ENCODE measurements around the gene TTC12. TPM values are rescaled to one million over a fixed set of nuclear protein-coding genes. Genes with fewer than 3 reads are reported as not detected.

TTC12 gene
- total and polyA plus RNA-seq, 2 of the 4 experiments (the other 2 are of a cell fraction) = 10.0 to 14.7 TPM

DNA sequence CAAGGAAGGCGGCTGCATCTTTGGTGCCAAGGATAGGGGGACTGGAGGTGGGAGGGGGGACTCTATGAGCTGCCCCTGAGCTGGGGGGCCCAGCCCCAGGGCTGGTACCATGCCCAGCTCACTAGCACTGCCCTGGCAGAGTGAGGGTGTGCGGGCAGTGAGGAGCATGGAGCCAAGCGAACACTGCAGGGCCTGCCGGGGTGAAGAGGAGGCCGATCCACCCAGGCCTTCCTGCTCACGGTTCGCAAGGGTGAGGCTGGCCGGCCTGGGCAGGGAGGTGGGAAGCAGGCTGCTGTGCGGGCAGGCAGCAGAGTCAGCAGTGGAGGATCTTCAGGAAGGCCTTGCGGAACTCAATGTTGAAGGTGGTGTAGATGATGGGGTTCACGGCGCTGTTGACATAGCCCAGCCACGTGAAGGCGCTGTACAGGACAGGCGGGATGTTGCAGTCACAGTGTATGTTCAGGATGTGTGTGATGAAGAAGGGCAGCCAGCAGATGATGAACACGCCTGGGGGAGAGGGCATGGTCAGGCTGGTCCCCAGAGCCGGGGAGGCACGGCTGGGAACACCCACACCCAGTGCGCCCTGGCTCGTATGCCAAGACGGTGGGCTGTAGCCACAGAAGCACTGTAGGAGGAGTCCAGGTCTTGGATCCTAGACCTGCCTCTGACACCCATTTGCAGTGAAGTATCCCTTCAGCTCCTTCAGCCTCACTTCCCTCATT lies 96.2 kb downstream of the TTC12 start:
- intact Hi-C loops (cut with micrococcal nuclease) = no loop called here
- H4K20me1 ChIP-seq (ENCODE audit: insufficient read depth, low read length) = no peaks in the 10 kb centered on the region
- ChIA-PET CTCF (no interaction called here), POLR2A (ENCODE audit: unreplicated experiment) (no interaction called here)
- no peak overlapping the region for H2AFZ ChIP-seq (replicated peaks; ENCODE audit: low read length, poor library complexity)
- no peak for DNase-seq
- 90% methylated on average over 7 of the region's 21 CpGs; no CpG with 5 or more reads in 1 of the 2 experiments for WGBS, 2 experiments (ENCODE audit: extremely low coverage in 2 of 2, insufficient read length in 1 of 2)
- H3K9me3 ChIP-seq (ENCODE audit: control insufficient read depth, insufficient read depth, low read length) = no peaks in the 10 kb centered on the region
- H3K4ac ChIP-seq (ENCODE audit: low read depth, low read length) = no peak overlapping the region
- no peak overlapping the region for H2BK5ac ChIP-seq (ENCODE audit: low read depth, low read length, poor library complexity, severe bottlenecking)
- TF ChIP-seq MAZ (IDR thresholded peaks at IDR 0.05; ENCODE audit: borderline replicate concordance, low read depth, low read length) (no peak), BHLHE40 (IDR thresholded peaks at IDR 0.05; ENCODE audit: low read depth, low read length) (no peak), SMC3 (IDR thresholded peaks at IDR 0.05; ENCODE audit: low read depth, low read length) (no peak), MXI1 (IDR thresholded peaks at IDR 0.05; ENCODE audit: borderline replicate concordance, low read depth, low read length) (no peak), CHD1 (IDR thresholded peaks at IDR 0.05; ENCODE audit: low read depth, low read length) (no peak), POLR2A (IDR thresholded peaks at IDR 0.05; ENCODE audit: low read depth, low read length) (no peak), RFX5 (IDR thresholded peaks at IDR 0.05; ENCODE audit: low read depth, low read length) (no peak), MAFK (IDR thresholded peaks at IDR 0.05; ENCODE audit: low read depth, low read length) (no peak), CTCF (conservative IDR thresholded peaks at IDR 0.05; ENCODE audit: low read depth, low read length) (no peak), CEBPB (IDR thresholded peaks at IDR 0.05; ENCODE audit: low read depth, low read length) (no peak), NFE2L2 (IDR thresholded peaks at IDR 0.05; ENCODE audit: low read depth, low read length) (no peak)
- TF ChIP-seq, protein P1, sequence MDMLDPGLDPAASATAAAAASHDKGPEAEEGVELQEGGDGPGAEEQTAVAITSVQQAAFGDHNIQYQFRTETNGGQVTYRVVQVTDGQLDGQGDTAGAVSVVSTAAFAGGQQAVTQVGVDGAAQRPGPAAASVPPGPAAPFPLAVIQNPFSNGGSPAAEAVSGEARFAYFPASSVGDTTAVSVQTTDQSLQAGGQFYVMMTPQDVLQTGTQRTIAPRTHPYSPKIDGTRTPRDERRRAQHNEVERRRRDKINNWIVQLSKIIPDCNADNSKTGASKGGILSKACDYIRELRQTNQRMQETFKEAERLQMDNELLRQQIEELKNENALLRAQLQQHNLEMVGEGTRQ (IDR thresholded peaks at IDR 0.05; ENCODE audit: low read depth, low read length) = no peak
- in situ Hi-C loops (cut with MboI; ENCODE audit: low sequenced_read_pairs) = no loop called here
- no peak overlapping the region for H3K4me2 ChIP-seq (ENCODE audit: low read depth, low read length)
- no peaks in the 10 kb centered on the region for H3K9me1 ChIP-seq (ENCODE audit: insufficient read depth, low read length)
- no peaks in the 10 kb centered on the region for H3K4me1 ChIP-seq (ENCODE audit: control insufficient read depth, insufficient read depth, low read length)
- no peak overlapping the region for H3K23ac ChIP-seq (ENCODE audit: low read depth, low read length)
- no peak overlapping the region for H2AK9ac ChIP-seq (replicated peaks; ENCODE audit: low read depth, low read length, poor library complexity)
- ATAC-seq (ENCODE audit: low read depth) = no peak
- no peak overlapping the region for H3K14ac ChIP-seq (replicated peaks; ENCODE audit: low read depth, low read length)
- no peak overlapping the region for H3K18ac ChIP-seq (ENCODE audit: low read depth, low read length)
- H3K36me3 ChIP-seq (ENCODE audit: control insufficient read depth, insufficient read depth, low read length) = no peaks in the 10 kb centered on the region
- dilution Hi-C loops (cut with HindIII; ENCODE audit: low sequenced_read_pairs, unreplicated experiment) = no loop called here
- no peak overlapping the region for H4K8ac ChIP-seq (ENCODE audit: low read depth in 2 of 2, low read length in 2 of 2)
- no peak overlapping the region for H4K5ac ChIP-seq (ENCODE audit: low read depth, low read length)
- H2BK120ac ChIP-seq (ENCODE audit: low read depth, low read length) = no peak overlapping the region
- no peak overlapping the region for H3K9ac ChIP-seq (ENCODE audit: low read depth, low read length)
- no peak overlapping the region for H3K27ac ChIP-seq (ENCODE audit: insufficient read depth, low read length)
- H2BK15ac ChIP-seq (ENCODE audit: low read depth, low read length) = no peak overlapping the region
- no TSS peak for BruUV-seq (replicated peaks)
- no peak overlapping the region for H3K56ac ChIP-seq (ENCODE audit: extremely low read depth, insufficient read depth, low read length)
- no peaks in the 10 kb centered on the region for H3K79me1 ChIP-seq (ENCODE audit: low read depth in 1 of 2, low read length in 2 of 2)
- no peak overlapping the region for H2AK5ac ChIP-seq (ENCODE audit: low read depth, low read length)
- no peak overlapping the region for H4K91ac ChIP-seq (ENCODE audit: insufficient read depth, low read depth, low read length)
- H3K4me3 ChIP-seq (ENCODE audit: insufficient read depth, low read depth, low read length) = no peak overlapping the region
- peaks cover 15% of the 10 kb centered on the region for H3K27me3 ChIP-seq (ENCODE audit: control insufficient read depth, insufficient read depth, low read length)
- H2BK20ac ChIP-seq (ENCODE audit: low read depth, low read length) = no peak overlapping the region

Data from IMR-90 (cell line).